ENCODE data around the gene ERGIC1.

DNA sequence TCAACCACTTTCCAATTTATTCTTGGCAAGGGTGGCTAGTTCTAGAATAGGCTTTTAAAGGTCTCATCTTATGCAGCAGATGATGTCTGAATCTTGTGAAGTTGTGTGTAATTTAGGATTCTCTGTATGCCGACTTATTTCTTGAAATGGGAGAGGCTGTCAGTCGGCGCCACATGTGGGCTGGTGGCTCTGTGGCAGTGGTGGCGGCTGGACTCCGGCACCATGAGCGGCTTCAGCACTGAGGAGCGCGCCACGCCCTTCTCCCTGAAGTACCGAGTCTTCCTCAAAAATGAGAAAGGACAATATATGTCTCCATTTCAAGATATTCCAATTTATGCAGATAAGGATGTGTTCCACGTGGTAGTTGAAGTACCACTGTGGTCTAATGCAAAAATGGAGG lies 141.2 kb downstream of the ERGIC1 start:
- TF ChIP-seq, protein P1, sequence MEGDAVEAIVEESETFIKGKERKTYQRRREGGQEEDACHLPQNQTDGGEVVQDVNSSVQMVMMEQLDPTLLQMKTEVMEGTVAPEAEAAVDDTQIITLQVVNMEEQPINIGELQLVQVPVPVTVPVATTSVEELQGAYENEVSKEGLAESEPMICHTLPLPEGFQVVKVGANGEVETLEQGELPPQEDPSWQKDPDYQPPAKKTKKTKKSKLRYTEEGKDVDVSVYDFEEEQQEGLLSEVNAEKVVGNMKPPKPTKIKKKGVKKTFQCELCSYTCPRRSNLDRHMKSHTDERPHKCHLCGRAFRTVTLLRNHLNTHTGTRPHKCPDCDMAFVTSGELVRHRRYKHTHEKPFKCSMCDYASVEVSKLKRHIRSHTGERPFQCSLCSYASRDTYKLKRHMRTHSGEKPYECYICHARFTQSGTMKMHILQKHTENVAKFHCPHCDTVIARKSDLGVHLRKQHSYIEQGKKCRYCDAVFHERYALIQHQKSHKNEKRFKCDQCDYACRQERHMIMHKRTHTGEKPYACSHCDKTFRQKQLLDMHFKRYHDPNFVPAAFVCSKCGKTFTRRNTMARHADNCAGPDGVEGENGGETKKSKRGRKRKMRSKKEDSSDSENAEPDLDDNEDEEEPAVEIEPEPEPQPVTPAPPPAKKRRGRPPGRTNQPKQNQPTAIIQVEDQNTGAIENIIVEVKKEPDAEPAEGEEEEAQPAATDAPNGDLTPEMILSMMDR (IDR thresholded peaks at IDR 0.05), result no peak
- TF ChIP-seq POLR2AphosphoS5 (IDR thresholded peaks at IDR 0.05), result no peak
- no peak for TF ChIP-seq POLR2A (IDR thresholded peaks at IDR 0.05)

Data from prostate gland (tissue), 2 donors.